GM21360 (cell line): Measurements from ENCODE around the gene TMEM175.

Source experiments
- ATAC-seq: cut with Tn5 transposase; IDR thresholded peaks from one replicate; pipeline ENCODE4 v1.9.1; 2021; ENCODE audit warnings: mild to moderate bottlenecking, moderate library complexity; ENCODE audit not compliant: unreplicated experiment

TMEM175 gene

GRCh38 chr4:1000686-1001260 lies 68.5 kb downstream of the TMEM175 start:
- no peak for ATAC-seq

DNA sequence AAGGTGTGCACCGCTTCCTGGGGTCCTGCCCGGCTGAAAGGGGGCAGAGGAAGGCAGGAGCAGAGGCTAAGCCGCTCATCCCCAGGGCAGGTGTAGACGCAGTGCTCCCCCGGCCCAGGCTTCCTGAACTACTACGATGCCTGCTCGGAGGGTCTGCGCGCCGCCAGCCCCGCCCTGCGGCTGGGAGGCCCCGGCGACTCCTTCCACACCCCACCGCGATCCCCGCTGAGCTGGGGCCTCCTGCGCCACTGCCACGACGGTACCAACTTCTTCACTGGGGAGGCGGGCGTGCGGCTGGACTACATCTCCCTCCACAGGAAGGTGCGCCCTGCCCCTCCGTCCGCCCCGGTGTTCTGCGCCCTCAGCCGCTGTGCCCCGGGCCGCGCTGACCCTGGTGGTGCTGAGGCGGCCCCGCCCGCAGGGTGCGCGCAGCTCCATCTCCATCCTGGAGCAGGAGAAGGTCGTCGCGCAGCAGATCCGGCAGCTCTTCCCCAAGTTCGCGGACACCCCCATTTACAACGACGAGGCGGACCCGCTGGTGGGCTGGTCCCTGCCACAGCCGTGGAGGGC lies 69.4 kb downstream of the TMEM175 start:
- ATAC-seq, result no peak

DNA sequence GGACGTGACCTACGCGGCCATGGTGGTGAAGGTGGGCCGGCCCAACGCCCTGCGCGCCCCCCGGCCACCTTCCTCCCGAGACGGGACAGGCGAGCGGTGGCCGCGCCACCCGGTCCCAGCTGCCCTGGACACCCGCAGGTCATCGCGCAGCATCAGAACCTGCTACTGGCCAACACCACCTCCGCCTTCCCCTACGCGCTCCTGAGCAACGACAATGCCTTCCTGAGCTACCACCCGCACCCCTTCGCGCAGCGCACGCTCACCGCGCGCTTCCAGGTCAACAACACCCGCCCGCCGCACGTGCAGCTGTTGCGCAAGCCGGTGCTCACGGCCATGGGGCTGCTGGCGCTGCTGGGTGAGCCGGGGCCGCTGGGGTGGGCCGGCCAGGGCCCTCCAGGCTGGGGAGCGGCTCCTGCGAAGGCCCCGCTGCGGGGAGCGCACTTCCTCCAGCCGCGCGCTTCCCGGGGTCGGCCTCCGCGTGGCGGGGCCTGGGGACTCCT lies 69.9 kb downstream of the TMEM175 start:
- ATAC-seq, result no peak

DNA sequence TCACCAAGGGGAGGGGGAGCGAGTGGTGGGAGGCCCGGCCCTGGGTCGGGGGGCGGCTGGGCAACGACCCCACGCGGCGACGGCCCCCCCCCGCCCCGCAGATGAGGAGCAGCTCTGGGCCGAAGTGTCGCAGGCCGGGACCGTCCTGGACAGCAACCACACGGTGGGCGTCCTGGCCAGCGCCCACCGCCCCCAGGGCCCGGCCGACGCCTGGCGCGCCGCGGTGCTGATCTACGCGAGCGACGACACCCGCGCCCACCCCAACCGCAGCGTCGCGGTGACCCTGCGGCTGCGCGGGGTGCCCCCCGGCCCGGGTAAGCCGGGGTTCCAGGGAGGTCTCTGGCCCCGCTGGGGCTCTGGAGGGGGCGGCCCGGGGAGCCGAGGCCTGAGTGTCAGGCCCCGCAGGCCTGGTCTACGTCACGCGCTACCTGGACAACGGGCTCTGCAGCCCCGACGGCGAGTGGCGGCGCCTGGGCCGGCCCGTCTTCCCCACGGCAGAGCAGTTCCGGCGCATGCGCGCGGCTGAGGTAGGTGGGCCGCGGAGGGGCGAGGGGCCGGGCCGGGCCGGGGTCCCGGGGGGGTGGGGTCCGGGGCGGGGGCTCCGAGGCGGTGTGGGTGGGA lies 70.5 kb downstream of the TMEM175 start:
- no peak for ATAC-seq

- no peak for ATAC-seq
These were observed 71.2 kb downstream of the TMEM175 start for GRCh38 chr4:1003271-1004070.

DNA sequence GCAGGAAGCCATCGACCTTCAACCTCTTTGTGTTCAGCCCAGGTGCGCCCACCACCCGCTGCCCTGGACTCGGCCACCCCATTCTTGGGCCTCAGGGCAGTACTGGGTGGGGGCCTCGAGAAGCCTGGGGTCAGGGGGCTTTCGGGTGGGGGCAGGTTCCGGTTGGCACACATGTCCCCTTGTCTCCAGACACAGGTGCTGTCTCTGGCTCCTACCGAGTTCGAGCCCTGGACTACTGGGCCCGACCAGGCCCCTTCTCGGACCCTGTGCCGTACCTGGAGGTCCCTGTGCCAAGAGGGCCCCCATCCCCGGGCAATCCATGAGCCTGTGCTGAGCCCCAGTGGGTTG lies 71.8 kb downstream of the TMEM175 start:
- no peak for ATAC-seq

DNA sequence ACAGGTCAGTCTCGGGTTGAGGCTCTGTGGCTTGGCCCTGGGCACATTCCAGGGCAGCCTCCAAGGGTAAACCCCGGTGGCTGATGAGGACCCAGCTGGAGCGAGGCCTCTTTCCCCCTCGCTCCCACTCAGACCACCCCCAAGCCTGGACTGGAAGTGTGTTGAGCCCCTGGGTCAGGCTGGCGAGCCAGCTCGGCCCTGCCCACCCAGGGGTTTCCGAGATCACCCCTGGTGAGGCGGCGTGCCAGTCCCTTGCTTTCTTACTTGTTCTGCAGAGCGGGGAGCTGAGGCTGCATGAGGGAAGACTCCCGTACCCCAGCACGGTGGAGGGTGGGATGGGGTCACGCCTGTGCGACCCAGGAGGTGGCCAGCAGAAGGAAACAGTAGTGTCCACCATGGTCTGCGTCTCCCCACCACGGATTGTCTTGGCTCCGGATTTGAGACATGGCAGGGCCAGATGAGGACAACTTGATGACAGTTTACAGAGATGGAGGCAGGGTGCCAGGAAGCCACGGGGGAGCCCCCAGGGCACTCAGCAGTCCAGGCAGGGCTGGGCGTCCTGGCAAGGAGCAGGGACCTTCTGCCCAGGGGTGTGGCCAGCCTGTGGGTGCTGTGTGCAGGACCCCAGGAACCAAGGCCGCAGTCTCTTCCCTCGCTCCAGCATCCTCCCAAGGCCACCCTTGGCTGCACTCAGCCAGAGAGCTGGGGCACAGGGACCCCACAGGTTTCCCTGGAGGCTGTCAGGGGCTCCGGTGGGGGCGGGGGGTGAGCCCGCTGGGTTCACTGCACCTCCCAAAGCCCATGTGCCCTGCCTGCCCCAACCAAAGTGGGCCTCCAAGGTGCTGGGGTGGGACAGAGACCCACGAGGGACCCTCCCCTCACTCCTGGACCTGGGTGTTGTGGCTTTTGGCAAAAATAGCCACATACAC lies 72.6 kb downstream of the TMEM175 start:
- no peak for ATAC-seq

DNA sequence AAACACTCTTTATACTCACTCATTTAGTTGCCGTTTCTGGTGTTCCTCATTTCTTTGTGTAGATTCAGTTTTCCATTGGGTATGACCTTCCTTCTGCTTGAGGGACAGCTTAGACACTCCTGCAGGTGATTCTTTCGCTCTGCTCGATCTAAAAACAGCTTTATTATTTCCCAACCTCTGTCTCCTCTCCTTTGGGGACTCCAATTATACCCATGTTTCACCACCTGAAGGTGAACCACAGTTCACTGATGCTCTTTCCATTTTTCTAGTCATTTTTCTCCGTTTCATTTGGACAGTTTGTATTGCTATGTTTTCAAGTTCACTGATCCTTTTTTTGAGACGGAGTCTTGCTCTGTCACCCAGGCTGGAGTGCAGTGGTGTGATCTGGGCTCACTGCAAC lies 74.6 kb downstream of the TMEM175 start:
- no peak for ATAC-seq
